Measurements from ENCODE around the gene RSPH1. TPM values are rescaled to one million over a fixed set of nuclear protein-coding genes. Genes with fewer than 3 reads are reported as not detected.

The RSPH1 gene
- total RNA-seq, 2 experiments from 2014 or later = 0.34 to 0.38 TPM

GRCh38 chr21:42424914-42425541, 71.0 kb downstream of the RSPH1 start:
- H3K36me3 Mint-ChIP-seq (ENCODE audit: low read depth) = peaks cover 47% of the 10 kb centered on the region
- Histone ChIP-seq H3K4me3 (ENCODE audit: low read length) (peak overlapping the region; percentile 13), H3K27me3 (ENCODE audit: control insufficient read depth in 1 of 2, insufficient read depth in 2 of 2, low read length in 2 of 2) (no peaks in the 10 kb centered on the region), H3K36me3 (ENCODE audit: insufficient read depth, low read length) (peaks cover 74% of the 10 kb centered on the region), H3K27ac (ENCODE audit: low read depth in 1 of 2, low read length in 2 of 2) (peak overlapping the region; percentile 78 to 90), H3K9me3 (ENCODE audit: control insufficient read depth in 1 of 2, insufficient read depth in 1 of 2, low read length in 2 of 2) (no peaks in the 10 kb centered on the region), H3K4me1 (ENCODE audit: insufficient read depth, low read length) (peaks cover 83% of the 10 kb centered on the region)
- H3K4me3 Mint-ChIP-seq = peak overlapping the region; percentile 59
- ChIA-PET POLR2A (interaction anchor here (0.5 to 12.8 kb wide), 18 partner anchors 9 to 515 kb away, joined by 3 to 208 read pairs (median 4); partner anchors contain the start of gene UBASH3A), CTCF (interaction anchor here (0.8 to 2.6 kb wide), 8 partner anchors 8 to 116 kb away, joined by 3 to 9 read pairs (median 4); partner anchors contain the start of gene UBASH3A)
- peak overlapping the region; percentile 85 for H3K27ac Mint-ChIP-seq
- ATAC-seq (ENCODE audit: poor library complexity) (peak; percentile 86), DNase-seq (peak; percentile 63 to 92 (median 76))
- intact Hi-C loops (cut with DNase I, micrococcal nuclease) = loop anchor here (1.0 to 10.0 kb wide), 7 partner anchors 10 to 87 kb away; partner anchors contain the start of gene RSPH1 (in 2 of the 2)
- no peak for TF ChIP-seq CTCF (IDR thresholded peaks at IDR 0.05)
- no peaks in the 10 kb centered on the region for H3K9me3 Mint-ChIP-seq
- no peaks in the 10 kb centered on the region for H3K27me3 Mint-ChIP-seq
- H3K4me1 Mint-ChIP-seq (ENCODE audit: low read depth) = peaks cover 79% of the 10 kb centered on the region

GRCh38 chr21:42423685-42424084, 72.3 kb downstream of the RSPH1 start:
- no peaks in the 10 kb centered on the region for H3K9me3 Mint-ChIP-seq
- H3K27me3 Mint-ChIP-seq = no peaks in the 10 kb centered on the region
- H3K4me3 Mint-ChIP-seq = peak overlapping the region; percentile 47
- no peak for ATAC-seq (ENCODE audit: poor library complexity)
- intact Hi-C loops (cut with DNase I, micrococcal nuclease) = loop anchor here (2.0 to 10.0 kb wide), 2 partner anchors 17 to 49 kb away; no protein-coding TSS in a partner anchor
- peaks cover 80% of the 10 kb centered on the region for H3K4me1 ChIP-seq (ENCODE audit: insufficient read depth, low read length)
- H3K4me1 Mint-ChIP-seq (ENCODE audit: low read depth) = peaks cover 87% of the 10 kb centered on the region
- no peak for TF ChIP-seq CTCF (IDR thresholded peaks at IDR 0.05)
- H3K27me3 ChIP-seq (ENCODE audit: control insufficient read depth in 1 of 2, insufficient read depth in 2 of 2, low read length in 2 of 2) = no peaks in the 10 kb centered on the region
- POLR2A ChIA-PET = interaction anchor here (0.8 to 12.8 kb wide), 8 partner anchors 10 to 90 kb away, joined by 3 to 208 read pairs (median 6); partner anchors contain the start of gene UBASH3A
- no peaks in the 10 kb centered on the region for H3K9me3 ChIP-seq (ENCODE audit: control insufficient read depth in 1 of 2, insufficient read depth in 1 of 2, low read length in 2 of 2)
- no peak for DNase-seq
- peaks cover 33% of the 10 kb centered on the region for H3K36me3 Mint-ChIP-seq (ENCODE audit: low read depth)
- no peak overlapping the region for H3K4me3 ChIP-seq (ENCODE audit: low read length)
- H3K36me3 ChIP-seq (ENCODE audit: insufficient read depth, low read length) = peaks cover 74% of the 10 kb centered on the region
- CTCF ChIA-PET = interaction anchor here (1.4 to 2.1 kb wide), 2 partner anchors 15 to 26 kb away, joined by 3 to 8 read pairs; no protein-coding TSS in a partner anchor
- H3K27ac Mint-ChIP-seq = peak overlapping the region; percentile 85
- H3K27ac ChIP-seq (ENCODE audit: low read depth in 1 of 2, low read length in 2 of 2) = peak overlapping the region; percentile 78 to 90

GRCh38 chr21:42423197-42423675, 72.8 kb downstream of the RSPH1 start:
- Histone ChIP-seq H3K27me3 (ENCODE audit: control insufficient read depth in 1 of 2, insufficient read depth in 2 of 2, low read length in 2 of 2) (no peaks in the 10 kb centered on the region), H3K27ac (ENCODE audit: low read depth in 1 of 2, low read length in 2 of 2) (peak overlapping the region; percentile 78 to 90), H3K9me3 (ENCODE audit: control insufficient read depth in 1 of 2, insufficient read depth in 1 of 2, low read length in 2 of 2) (no peaks in the 10 kb centered on the region), H3K36me3 (ENCODE audit: insufficient read depth, low read length) (peaks cover 74% of the 10 kb centered on the region), H3K4me3 (ENCODE audit: low read length) (no peak overlapping the region), H3K4me1 (ENCODE audit: insufficient read depth, low read length) (peaks cover 76% of the 10 kb centered on the region)
- peak overlapping the region; percentile 47 for H3K4me3 Mint-ChIP-seq
- H3K27ac Mint-ChIP-seq = peak overlapping the region; percentile 85
- H3K4me1 Mint-ChIP-seq (ENCODE audit: low read depth) = peaks cover 89% of the 10 kb centered on the region
- TF ChIP-seq CTCF (IDR thresholded peaks at IDR 0.05) = no peak
- DNase-seq (peak in 8 of 14 experiments; percentile 33 to 75 (median 53)), ATAC-seq (ENCODE audit: poor library complexity) (peak; percentile 39)
- H3K36me3 Mint-ChIP-seq (ENCODE audit: low read depth) = peaks cover 30% of the 10 kb centered on the region
- ChIA-PET POLR2A (interaction anchor here (0.7 to 12.8 kb wide), 11 partner anchors 9 to 38 kb away, joined by 3 to 208 read pairs (median 5); partner anchors contain the start of gene UBASH3A), CTCF (interaction anchor here (1.4 to 2.1 kb wide), 2 partner anchors 14 to 27 kb away, joined by 3 to 8 read pairs; no protein-coding TSS in a partner anchor)
- intact Hi-C loops (cut with DNase I, micrococcal nuclease) = loop anchor here in 1 of 2 experiments (10.0 kb wide), 1 partner anchor 48 kb away; no protein-coding TSS in a partner anchor
- no peaks in the 10 kb centered on the region for H3K9me3 Mint-ChIP-seq
- no peaks in the 10 kb centered on the region for H3K27me3 Mint-ChIP-seq

Other genes with a start within 250 kb of the RSPH1 start
- not detected for gene TFF3, start 180.8 kb downstream of the RSPH1 start, total RNA-seq
- gene TFF2, start 145.2 kb downstream of the RSPH1 start, total RNA-seq = not detected
- gene TFF1, start 129.7 kb downstream of the RSPH1 start, total RNA-seq = not detected
- 1 to 10 TPM; 1.5 TPM for gene TMPRSS3, start 100.2 kb downstream of the RSPH1 start, total RNA-seq
- gene UBASH3A, start 92.3 kb downstream of the RSPH1 start, total RNA-seq = 10 to 100 TPM; 59.7 to 60.8 TPM
- gene SLC37A1, start 17.6 kb upstream of the RSPH1 start, total RNA-seq = 10 to 100 TPM; 16.4 to 16.7 TPM
- gene PDE9A, start 157.4 kb upstream of the RSPH1 start, total RNA-seq = 10 to 100 TPM; 12.6 to 13.2 TPM

Data from CD4-positive, alpha-beta T cell (primary cell).